Liver (tissue), 9 donors: Measurements from ENCODE around the gene DTNB. TPM values are rescaled to one million over a fixed set of nuclear protein-coding genes. Genes with fewer than 3 reads are reported as not detected.
"Not testable (repeated sequence)": the region's sequence is repeated elsewhere in the genome, so short reads cannot be mapped to it uniquely, and the experiment has no call there.

Experiments used
- DNase-seq: peaks from one replicate; pipeline ENCODE4 v3.0.0-alpha.2; 2017; ENCODE audit warnings: low spot score
- H3K27ac ChIP-seq, 2 donors: one replicate each; pipeline ENCODE4 v1.7.0; 2013; ENCODE audit warnings: inconsistent platforms in 2 of 2, low read length in 2 of 2, control low read depth in 1 of 2, low read depth in 1 of 2, mild to moderate bottlenecking in 1 of 2
- H3K27me3 ChIP-seq, 4 donors: one replicate each; pipeline versions ENCODE4 v1.6.1 to v1.7.0; 2013; ENCODE audit warnings: low read length in 3 of 4, inconsistent platforms in 1 of 4, mild to moderate bottlenecking in 1 of 4, moderate library complexity in 1 of 4; ENCODE audit not compliant: control insufficient read depth in 4 of 4, insufficient read depth in 4 of 4
- H3K36me3 ChIP-seq, 4 donors: one replicate each; pipeline versions ENCODE4 v1.6.1 to v1.7.0; 2013; ENCODE audit warnings: low read length in 3 of 4, mild to moderate bottlenecking in 3 of 4, low read depth in 1 of 4, moderate library complexity in 1 of 4; ENCODE audit not compliant: control insufficient read depth in 4 of 4, insufficient read depth in 3 of 4
- H3K4me1 ChIP-seq, 4 donors: one replicate each; pipeline versions ENCODE4 v1.6.1 to v1.7.0; 2013; ENCODE audit warnings: low read length in 3 of 4, mild to moderate bottlenecking in 3 of 4, moderate library complexity in 1 of 4; ENCODE audit not compliant: control insufficient read depth in 4 of 4, insufficient read depth in 4 of 4
- H3K4me3 ChIP-seq, 3 donors: one replicate each; pipeline versions ENCODE4 v1.6.1 to v1.7.0; 2013; ENCODE audit warnings: low read length in 3 of 3, control low read depth in 1 of 3, low read depth in 1 of 3, mild to moderate bottlenecking in 1 of 3
- H3K9ac ChIP-seq, 2 donors: one replicate each; pipeline ENCODE4 v1.7.0; 2013; ENCODE audit warnings: low read length in 2 of 2, mild to moderate bottlenecking in 2 of 2, moderate library complexity in 2 of 2, control low read depth in 1 of 2, low read depth in 1 of 2
- H3K9me3 ChIP-seq, 4 donors: one replicate each; pipeline versions ENCODE4 v1.6.1 to v1.7.0; 2013; ENCODE audit warnings: low read length in 3 of 4; ENCODE audit not compliant: control insufficient read depth in 4 of 4
- FOXA1 ChIP-seq: IDR thresholded peaks from 2 replicates; pipeline ENCODE4 v1.6.1; 2016; ENCODE audit warnings: antibody characterized with exemption
- FOXA2 ChIP-seq: IDR thresholded peaks from 2 replicates; pipeline ENCODE4 v1.6.1; 2016; ENCODE audit warnings: antibody characterized with exemption
- HNF4A ChIP-seq, 2 donors: conservative IDR thresholded peaks; 2 replicates each; pipeline ENCODE4 v1.6.1; 2016; ENCODE audit warnings: antibody characterized with exemption in 2 of 2, mild to moderate bottlenecking in 2 of 2
- HNF4G ChIP-seq: IDR thresholded peaks from 2 replicates; pipeline ENCODE4 v1.6.1; 2016; ENCODE audit warnings: antibody characterized with exemption
- JUND ChIP-seq, 2 donors: IDR thresholded peaks; 2 replicates each; pipeline ENCODE4 v1.6.1; 2016; ENCODE audit warnings: antibody characterized with exemption in 2 of 2
- RAD21 ChIP-seq, 2 donors: IDR thresholded peaks; 2 replicates each; pipeline ENCODE4 v1.6.1; 2016; ENCODE audit warnings: antibody characterized with exemption in 2 of 2, mild to moderate bottlenecking in 2 of 2
- TAF1 ChIP-seq: conservative IDR thresholded peaks from 2 replicates; pipeline ENCODE4 v1.6.1; 2016; ENCODE audit warnings: antibody characterized with exemption, mild to moderate bottlenecking
- WGBS: extraction: QIAGEN DNeasy Blood & Tissue Kit; methylation state at CpG from one replicate; pipeline ENCODE4 v1.1.7; 2013; 5-methylcytosine and 5-hydroxymethylcytosine counted together
- polyA plus RNA-seq, 2 donors: library from polyadenylated mRNA; stranded (reverse) in 1 of 2; unstranded in 1 of 2; fragments of 200-250 nt in 1 of 2; fragments of >200 nt in 1 of 2; fragmentation: Nextera tagmentation in 1 of 2; extraction: Ambion mirVana in 1 of 2; gene quantifications; one replicate each; pipeline versions ENCODE4 v1.2.1 to v1.2.3, GENCODE V29; 2013 to 2015
- total RNA-seq, 2 donors: library from RNA; depleted of rRNA; stranded (reverse); fragments of >200 nt; gene quantifications; one replicate each; pipeline ENCODE4 v1.2.3, GENCODE V29; 2014
- TF ChIP-seq, protein P1 (sequence below): IDR thresholded peaks from 2 replicates; pipeline ENCODE4 v1.6.1; 2016; ENCODE audit warnings: antibody characterized with exemption
- TF ChIP-seq, protein P2 (sequence below): IDR thresholded peaks from 2 replicates; pipeline ENCODE4 v1.6.1; 2016; ENCODE audit warnings: antibody characterized with exemption, mild to moderate bottlenecking
- TF ChIP-seq, protein P3 (sequence below): IDR thresholded peaks from 2 replicates; pipeline ENCODE4 v1.6.1; 2016; ENCODE audit warnings: antibody characterized with exemption
- donor health status: healthy.
- donor health status: healthy.
- donor health status: healthy.
- donor health status: healthy.
- donor health status: healthy.

DTNB gene
- total and polyA plus RNA-seq, 4 donors, result 3.3 to 10.5 (median 6.4) TPM

DNA sequence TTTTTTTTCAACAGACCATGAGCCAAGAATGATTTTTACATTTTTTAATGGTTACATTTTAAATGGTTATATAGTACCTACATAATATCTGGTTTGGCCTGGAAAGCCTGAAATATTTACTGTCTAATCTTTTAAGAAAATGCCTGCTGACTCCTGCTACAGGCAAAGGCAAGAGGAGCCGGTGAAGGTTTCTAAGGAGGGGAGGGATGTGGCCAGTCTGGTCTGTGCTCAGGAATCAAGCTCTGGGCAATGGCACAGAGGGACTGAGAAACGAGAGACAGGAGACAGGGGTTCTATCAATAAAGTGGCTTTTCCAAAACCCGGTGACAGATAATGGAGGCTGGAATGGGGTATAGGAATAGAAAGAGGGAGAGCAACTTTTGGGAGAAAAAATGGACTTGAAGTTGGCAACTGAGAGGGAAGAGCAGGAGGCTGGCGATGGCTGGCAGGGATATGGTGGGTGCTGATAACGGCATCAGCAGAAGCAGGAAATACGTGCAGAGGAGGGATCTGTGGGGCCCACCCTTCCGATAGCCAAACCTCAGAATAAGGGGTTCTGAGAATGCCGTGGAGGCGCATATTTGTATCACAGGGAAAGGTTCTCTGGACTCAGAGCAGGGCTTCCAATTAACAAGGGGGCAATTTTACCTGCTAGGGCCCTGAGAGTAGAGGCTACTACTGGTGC lies 267.6 kb downstream of the DTNB start:
- H3K27ac ChIP-seq, result no peak overlapping the region
- no peak for TF ChIP-seq RAD21 (IDR thresholded peaks at IDR 0.05)
- TF ChIP-seq, protein P1, sequence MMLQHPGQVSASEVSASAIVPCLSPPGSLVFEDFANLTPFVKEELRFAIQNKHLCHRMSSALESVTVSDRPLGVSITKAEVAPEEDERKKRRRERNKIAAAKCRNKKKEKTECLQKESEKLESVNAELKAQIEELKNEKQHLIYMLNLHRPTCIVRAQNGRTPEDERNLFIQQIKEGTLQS, result no peak
- TF ChIP-seq, protein P2, sequence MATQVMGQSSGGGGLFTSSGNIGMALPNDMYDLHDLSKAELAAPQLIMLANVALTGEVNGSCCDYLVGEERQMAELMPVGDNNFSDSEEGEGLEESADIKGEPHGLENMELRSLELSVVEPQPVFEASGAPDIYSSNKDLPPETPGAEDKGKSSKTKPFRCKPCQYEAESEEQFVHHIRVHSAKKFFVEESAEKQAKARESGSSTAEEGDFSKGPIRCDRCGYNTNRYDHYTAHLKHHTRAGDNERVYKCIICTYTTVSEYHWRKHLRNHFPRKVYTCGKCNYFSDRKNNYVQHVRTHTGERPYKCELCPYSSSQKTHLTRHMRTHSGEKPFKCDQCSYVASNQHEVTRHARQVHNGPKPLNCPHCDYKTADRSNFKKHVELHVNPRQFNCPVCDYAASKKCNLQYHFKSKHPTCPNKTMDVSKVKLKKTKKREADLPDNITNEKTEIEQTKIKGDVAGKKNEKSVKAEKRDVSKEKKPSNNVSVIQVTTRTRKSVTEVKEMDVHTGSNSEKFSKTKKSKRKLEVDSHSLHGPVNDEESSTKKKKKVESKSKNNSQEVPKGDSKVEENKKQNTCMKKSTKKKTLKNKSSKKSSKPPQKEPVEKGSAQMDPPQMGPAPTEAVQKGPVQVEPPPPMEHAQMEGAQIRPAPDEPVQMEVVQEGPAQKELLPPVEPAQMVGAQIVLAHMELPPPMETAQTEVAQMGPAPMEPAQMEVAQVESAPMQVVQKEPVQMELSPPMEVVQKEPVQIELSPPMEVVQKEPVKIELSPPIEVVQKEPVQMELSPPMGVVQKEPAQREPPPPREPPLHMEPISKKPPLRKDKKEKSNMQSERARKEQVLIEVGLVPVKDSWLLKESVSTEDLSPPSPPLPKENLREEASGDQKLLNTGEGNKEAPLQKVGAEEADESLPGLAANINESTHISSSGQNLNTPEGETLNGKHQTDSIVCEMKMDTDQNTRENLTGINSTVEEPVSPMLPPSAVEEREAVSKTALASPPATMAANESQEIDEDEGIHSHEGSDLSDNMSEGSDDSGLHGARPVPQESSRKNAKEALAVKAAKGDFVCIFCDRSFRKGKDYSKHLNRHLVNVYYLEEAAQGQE, result no peak
- no peaks in the 10 kb centered on the region for H3K27me3 ChIP-seq
- no peaks in the 10 kb centered on the region for H3K4me1 ChIP-seq
- H3K9ac ChIP-seq, result no peak overlapping the region
- no peak for DNase-seq
- no peak overlapping the region for H3K4me3 ChIP-seq
- H3K9me3 ChIP-seq, result no peaks in the 10 kb centered on the region
- WGBS, result 91% methylated on average over 9 of the region's 9 CpGs
- H3K36me3 ChIP-seq, result peaks cover 0 to 2% (median 0%) of the 10 kb centered on the region in 4 donors

DNA sequence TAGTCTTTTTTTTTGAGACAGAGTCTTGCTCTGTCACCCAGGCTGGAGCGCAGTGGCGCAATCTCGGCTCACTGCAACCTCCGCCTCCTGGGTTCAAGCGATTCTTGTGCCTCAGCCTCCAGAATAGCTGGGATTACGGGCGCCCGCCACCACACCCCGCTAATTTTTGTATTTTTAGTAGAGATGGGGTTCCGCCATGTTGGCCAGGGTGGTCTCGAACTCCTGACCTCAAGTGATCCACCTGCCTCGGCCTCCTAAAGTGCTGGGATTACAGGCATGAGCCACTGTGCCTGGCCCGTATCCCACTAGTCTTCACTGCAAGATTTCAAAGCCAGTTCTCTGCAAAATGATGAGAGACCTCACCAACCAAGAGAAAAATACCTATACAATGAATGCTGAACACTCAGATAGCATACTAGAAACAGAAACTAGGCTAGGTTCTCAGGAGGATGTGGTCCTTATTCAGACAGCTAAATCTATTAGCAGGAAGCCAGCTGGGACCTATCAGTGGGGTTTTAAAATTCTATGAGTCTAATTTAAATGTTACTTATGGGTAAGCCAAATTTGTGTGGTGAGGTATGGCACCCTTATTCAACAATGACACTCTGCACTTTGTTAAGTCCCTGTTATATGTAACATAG lies 270.1 kb downstream of the DTNB start:
- not testable (repeated sequence) for H3K36me3 ChIP-seq, H3K27me3 ChIP-seq, H3K4me1 ChIP-seq, H3K27ac ChIP-seq, H3K4me3 ChIP-seq, H3K9ac ChIP-seq, H3K9me3 ChIP-seq, DNase-seq
- 94% methylated on average over 13 of the region's 13 CpGs for WGBS

DNA sequence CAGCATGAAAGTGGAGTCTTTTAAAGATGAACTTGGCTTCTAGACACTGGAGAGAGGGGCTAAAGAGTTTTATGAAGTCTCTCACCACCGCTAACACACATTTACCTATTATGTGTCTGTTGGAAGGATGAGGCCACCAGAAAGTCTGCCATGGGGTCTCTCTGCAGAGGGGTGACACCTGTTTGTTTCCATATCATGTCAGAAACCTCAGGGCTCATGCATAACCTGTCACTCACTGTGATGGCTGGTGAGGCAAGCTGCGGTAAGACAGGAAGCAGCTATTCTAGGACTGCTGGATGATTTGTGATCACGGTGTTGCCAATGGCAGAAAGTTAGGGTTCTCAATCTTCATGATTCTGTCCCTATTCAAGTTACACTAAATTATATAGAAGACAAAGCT lies 270.9 kb downstream of the DTNB start:
- Histone ChIP-seq H3K27ac (no peak overlapping the region), H3K36me3 (no peaks in the 10 kb centered on the region), H3K4me1 (no peaks in the 10 kb centered on the region), H3K27me3 (no peaks in the 10 kb centered on the region), H3K9ac (no peak overlapping the region), H3K9me3 (no peaks in the 10 kb centered on the region), H3K4me3 (no peak overlapping the region)
- 88% methylated on average over 3 of the region's 3 CpGs for WGBS
- DNase-seq, result no peak
- TF ChIP-seq JUND (IDR thresholded peaks at IDR 0.05), result no peak
- no peak for TF ChIP-seq HNF4G
- TF ChIP-seq FOXA2, result no peak
- TF ChIP-seq FOXA1, result no peak

DNA sequence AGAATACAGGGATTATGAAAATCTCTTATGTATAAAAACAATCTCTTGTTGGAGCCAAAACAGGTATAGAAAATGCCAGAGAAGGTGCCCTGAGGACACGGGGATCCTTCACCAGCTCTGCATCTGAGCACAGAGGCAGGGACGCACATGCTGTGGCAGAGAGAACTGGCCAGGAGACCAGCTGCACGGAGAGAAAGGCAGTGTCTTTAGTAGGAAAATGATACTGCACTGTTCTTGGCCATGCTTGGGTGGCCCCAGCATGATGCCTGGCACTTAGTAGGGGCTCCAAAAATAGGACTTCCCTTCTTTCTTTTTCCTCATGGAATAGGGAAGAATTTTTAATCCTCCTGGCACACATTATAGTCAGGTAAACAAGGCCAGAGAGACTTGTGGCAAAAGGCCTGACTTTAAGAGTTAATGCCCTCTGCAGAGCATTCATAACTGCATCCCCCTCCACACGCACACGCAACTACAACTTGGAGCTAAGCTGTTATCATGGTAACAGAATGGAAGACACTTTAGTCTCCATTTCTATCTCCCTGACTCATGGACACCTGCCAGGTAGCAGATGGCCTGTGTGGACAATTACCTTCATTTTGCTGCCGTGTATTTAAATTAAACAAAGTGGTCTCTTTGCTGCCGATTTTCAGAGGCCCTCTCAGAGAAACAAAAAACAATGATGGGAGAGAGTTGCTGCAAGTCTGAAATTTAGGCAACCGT lies 271.9 kb downstream of the DTNB start:
- Histone ChIP-seq H3K4me1 (no peaks in the 10 kb centered on the region), H3K9me3 (no peaks in the 10 kb centered on the region), H3K27me3 (no peaks in the 10 kb centered on the region), H3K27ac (no peak overlapping the region), H3K9ac (no peak overlapping the region), H3K4me3 (no peak overlapping the region), H3K36me3 (no peaks in the 10 kb centered on the region)
- WGBS, result 94% methylated on average over 8 of the region's 8 CpGs
- DNase-seq, result no peak
- TF ChIP-seq, protein P2, result no peak
- TF ChIP-seq HNF4G (no peak), TAF1 (no peak), HNF4A (conservative IDR thresholded peaks at IDR 0.05) (no peak)
- TF ChIP-seq, protein P3, sequence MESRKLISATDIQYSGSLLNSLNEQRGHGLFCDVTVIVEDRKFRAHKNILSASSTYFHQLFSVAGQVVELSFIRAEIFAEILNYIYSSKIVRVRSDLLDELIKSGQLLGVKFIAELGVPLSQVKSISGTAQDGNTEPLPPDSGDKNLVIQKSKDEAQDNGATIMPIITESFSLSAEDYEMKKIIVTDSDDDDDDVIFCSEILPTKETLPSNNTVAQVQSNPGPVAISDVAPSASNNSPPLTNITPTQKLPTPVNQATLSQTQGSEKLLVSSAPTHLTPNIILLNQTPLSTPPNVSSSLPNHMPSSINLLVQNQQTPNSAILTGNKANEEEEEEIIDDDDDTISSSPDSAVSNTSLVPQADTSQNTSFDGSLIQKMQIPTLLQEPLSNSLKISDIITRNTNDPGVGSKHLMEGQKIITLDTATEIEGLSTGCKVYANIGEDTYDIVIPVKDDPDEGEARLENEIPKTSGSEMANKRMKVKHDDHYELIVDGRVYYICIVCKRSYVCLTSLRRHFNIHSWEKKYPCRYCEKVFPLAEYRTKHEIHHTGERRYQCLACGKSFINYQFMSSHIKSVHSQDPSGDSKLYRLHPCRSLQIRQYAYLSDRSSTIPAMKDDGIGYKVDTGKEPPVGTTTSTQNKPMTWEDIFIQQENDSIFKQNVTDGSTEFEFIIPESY, result no peak
